ENCODE results near the gene PHLDA1. TPM values are rescaled to one million over a fixed set of nuclear protein-coding genes. Genes with fewer than 3 reads are reported as not detected.

Gene PHLDA1
- total RNA-seq, 1 donor from 2014 or later, result 12.1 TPM

GRCh38 chr12:76026643-76027063 is 4.9 kb downstream of the PHLDA1 start:
- H3K4me3 Mint-ChIP-seq (ENCODE audit: unreplicated experiment), result no peak overlapping the region
- H3K27ac Mint-ChIP-seq (ENCODE audit: unreplicated experiment), result no peak overlapping the region
- no peak for DNase-seq (ENCODE audit: low spot score)
- H3K27me3 Mint-ChIP-seq (ENCODE audit: low read depth), result no peaks in the 10 kb centered on the region
- H3K36me3 Mint-ChIP-seq (ENCODE audit: low read depth), result peaks cover 1% of the 10 kb centered on the region
- TF ChIP-seq CTCF (IDR thresholded peaks at IDR 0.05), result no peak
- peaks cover 55% of the 10 kb centered on the region for H3K4me1 Mint-ChIP-seq (ENCODE audit: low read depth)
- H3K9me3 Mint-ChIP-seq (ENCODE audit: low read depth), result no peaks in the 10 kb centered on the region

GRCh38 chr12:76025601-76026575 is 5.7 kb downstream of the PHLDA1 start:
- Mint-ChIP-seq H3K9me3 (ENCODE audit: low read depth) (no peaks in the 10 kb centered on the region), H3K27me3 (ENCODE audit: low read depth) (no peaks in the 10 kb centered on the region), H3K4me3 (ENCODE audit: unreplicated experiment) (no peak overlapping the region), H3K27ac (ENCODE audit: unreplicated experiment) (peak overlapping the region; percentile 60), H3K36me3 (ENCODE audit: low read depth) (peaks cover 1% of the 10 kb centered on the region), H3K4me1 (ENCODE audit: low read depth) (peaks cover 60% of the 10 kb centered on the region)
- no peak for DNase-seq (ENCODE audit: low spot score)
- no peak for TF ChIP-seq CTCF (IDR thresholded peaks at IDR 0.05)

GRCh38 chr12:76024942-76025600 is 6.5 kb downstream of the PHLDA1 start:
- Mint-ChIP-seq H3K9me3 (ENCODE audit: low read depth) (no peaks in the 10 kb centered on the region), H3K4me3 (ENCODE audit: unreplicated experiment) (no peak overlapping the region), H3K36me3 (ENCODE audit: low read depth) (peaks cover 1% of the 10 kb centered on the region), H3K4me1 (ENCODE audit: low read depth) (peaks cover 62% of the 10 kb centered on the region), H3K27me3 (ENCODE audit: low read depth) (no peaks in the 10 kb centered on the region), H3K27ac (ENCODE audit: unreplicated experiment) (peak overlapping the region; percentile 60)
- DNase-seq (ENCODE audit: low spot score), result no peak
- no peak for TF ChIP-seq CTCF (IDR thresholded peaks at IDR 0.05)

- Mint-ChIP-seq H3K9me3 (ENCODE audit: low read depth) (no peaks in the 10 kb centered on the region), H3K36me3 (ENCODE audit: low read depth) (peaks cover 1% of the 10 kb centered on the region), H3K27ac (ENCODE audit: unreplicated experiment) (peak overlapping the region; percentile 60), H3K4me3 (ENCODE audit: unreplicated experiment) (no peak overlapping the region), H3K27me3 (ENCODE audit: low read depth) (no peaks in the 10 kb centered on the region), H3K4me1 (ENCODE audit: low read depth) (peaks cover 61% of the 10 kb centered on the region)
- DNase-seq (ENCODE audit: low spot score), result no peak
- TF ChIP-seq CTCF (IDR thresholded peaks at IDR 0.05), result no peak
These were observed 7.3 kb downstream of the PHLDA1 start for GRCh38 chr12:76024102-76024781.
